HG02840 (cell line): ENCODE results near the gene C2orf42.
"Not testable (repeated sequence)": the region's sequence is repeated elsewhere in the genome, so short reads cannot be mapped to it uniquely, and the experiment has no call there.

Experiments used
- ATAC-seq: cut with Tn5 transposase; IDR thresholded peaks from one replicate; pipeline ENCODE4 v1.9.1; 2021; ENCODE audit warnings: mild to moderate bottlenecking, moderate library complexity, moderate number of reproducible peaks; ENCODE audit not compliant: unreplicated experiment, low FRiP score

C2orf42 gene

DNA sequence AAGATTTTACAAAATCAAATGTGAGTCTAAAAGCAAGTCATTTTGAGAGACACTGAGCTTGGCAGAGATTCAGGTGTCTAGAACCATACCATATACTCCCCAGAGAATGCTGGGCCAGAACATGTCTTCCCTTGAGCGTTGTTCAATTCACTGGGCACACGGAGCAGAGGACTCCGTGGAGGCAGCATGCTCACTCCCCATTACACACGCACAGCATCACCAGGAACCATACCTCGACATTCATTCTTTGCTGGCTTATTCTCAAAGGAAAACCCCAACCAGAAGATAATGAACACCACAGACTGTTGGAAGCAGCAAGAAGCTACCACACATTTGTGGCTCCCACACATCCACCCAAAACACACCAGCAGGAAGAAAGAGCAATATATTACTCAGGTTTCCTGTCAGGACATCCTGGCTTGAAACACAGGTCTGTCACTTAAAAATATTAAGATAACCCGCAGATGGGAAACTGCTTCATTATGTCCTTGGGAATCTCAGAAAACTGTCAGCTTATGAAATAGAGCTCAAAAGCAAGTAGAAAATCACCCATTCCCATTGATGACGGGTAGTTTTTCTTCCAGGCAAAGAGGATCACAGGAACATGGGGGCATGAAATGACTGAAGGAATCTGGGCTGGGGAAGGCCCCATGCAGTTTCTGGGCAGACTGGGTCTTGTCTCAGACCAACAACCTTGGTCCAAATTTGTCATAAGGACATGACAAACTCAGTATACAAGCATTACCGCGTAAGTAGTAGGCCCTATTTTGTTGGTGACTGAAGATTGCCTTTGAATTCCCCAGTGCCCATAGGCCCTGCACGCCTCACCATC, 57.1 kb downstream of the C2orf42 start:
- ATAC-seq = no peak

GRCh38 chr2:70133127-70133452, 57.7 kb downstream of the C2orf42 start:
- no peak for ATAC-seq

DNA sequence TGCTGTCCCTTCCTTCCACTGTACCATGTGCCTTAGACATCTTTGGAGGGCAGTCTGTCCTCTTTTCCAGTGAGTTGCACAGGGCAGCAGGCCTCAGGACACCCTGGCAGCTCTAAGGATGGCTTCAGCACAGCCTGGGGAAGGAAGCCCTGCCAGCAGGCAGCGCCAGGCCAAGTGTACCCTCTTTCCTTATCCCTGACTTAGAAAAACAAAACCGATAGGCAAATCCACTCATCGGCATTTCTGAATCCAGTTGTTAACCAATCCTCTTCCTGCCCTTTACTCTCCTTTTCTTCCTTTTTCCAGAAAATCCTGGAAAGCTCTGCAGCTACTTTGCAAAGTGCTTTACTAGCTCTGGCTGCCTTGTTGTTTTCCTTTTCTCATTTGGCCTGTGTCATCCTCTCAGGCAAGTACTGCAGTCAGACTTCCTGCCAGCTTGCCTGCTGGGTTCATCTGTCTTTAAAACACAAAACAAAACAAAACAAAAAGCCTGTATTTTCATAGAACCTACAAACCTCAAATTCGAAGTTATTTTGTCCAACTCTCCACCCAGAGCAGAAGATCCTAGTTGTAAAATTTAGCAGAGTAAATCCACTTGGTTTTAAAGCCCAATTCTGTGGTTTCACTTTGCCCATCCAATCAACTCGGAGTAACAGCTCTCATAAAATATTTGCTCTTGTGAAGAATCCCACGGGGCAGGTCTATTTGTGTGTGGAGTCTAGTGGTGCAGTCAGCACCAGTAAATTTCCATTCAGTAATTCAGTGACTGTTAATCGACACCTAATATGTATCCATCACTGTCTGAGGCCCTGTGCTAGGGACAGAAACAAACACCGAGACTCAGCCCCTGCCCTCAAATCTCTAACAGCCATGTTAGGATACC, 58.3 kb downstream of the C2orf42 start:
- peak; percentile 54 for ATAC-seq

GRCh38 chr2:70131344-70132143, 59.3 kb downstream of the C2orf42 start:
- not testable (repeated sequence) for ATAC-seq

GRCh38 chr2:70128005-70128404, 62.8 kb downstream of the C2orf42 start:
- no peak for ATAC-seq

DNA sequence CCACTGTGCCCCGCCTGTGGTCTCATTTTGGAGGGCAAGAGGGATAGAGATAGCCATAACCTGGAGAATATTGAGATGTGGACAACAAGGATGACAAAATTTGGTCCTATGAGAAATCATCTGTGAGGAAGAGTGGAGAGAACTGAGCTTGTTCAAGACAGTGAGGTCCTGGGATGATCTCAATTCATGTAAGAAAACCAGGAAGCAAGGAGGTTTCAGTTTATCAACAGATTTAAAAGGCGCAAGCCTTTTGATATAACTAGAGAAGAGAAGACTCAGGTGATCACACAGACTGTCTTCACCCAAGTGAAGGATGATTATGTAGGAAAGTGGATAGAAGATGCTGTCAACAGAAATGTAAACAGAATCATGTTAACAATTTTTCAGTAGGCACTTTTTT, 64.4 kb downstream of the C2orf42 start:
- ATAC-seq = no peak

- no peak for ATAC-seq
Measured at GRCh38 chr2:70125498-70125898, 65.3 kb downstream of the C2orf42 start.

DNA sequence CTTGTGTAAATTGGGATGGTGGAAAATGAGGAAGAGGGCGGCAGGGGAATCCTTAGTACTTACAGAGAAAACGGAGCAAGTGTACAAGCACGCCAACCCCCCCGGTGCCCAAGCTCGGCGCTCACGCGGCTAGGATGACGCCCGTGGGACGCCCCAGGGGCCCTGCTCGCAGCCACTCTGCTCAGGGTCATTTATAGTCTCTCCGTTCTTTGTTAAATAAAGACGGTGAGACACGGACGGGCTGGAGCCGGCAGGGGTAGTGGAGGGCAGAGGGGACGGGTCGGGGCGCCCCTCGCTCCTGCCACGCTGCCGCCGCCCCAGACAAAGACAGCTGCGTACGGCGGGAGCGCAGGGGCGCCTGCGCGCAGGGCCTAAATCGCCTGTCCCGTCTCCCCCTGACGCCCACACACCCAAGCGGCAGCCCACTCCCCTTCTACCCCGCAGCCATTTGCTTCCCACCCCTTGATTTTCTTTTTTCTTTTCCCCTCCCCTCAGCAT, 65.8 kb downstream of the C2orf42 start:
- ATAC-seq = no peak

DNA sequence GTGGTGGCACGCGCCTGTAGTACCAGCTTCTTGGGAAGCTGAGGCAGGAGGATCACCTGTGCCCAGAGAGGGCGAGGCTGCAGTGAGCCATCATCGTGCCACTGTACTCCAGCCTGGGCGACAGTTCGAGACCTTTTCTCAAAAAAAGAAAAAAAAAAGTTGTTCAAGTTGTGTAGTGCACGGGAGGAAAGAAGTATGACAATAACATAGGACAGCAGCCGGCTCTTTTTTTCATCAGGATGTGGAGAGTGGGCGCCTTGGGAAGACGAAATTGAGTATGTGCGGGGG, 67.0 kb downstream of the C2orf42 start:
- no peak for ATAC-seq

DNA sequence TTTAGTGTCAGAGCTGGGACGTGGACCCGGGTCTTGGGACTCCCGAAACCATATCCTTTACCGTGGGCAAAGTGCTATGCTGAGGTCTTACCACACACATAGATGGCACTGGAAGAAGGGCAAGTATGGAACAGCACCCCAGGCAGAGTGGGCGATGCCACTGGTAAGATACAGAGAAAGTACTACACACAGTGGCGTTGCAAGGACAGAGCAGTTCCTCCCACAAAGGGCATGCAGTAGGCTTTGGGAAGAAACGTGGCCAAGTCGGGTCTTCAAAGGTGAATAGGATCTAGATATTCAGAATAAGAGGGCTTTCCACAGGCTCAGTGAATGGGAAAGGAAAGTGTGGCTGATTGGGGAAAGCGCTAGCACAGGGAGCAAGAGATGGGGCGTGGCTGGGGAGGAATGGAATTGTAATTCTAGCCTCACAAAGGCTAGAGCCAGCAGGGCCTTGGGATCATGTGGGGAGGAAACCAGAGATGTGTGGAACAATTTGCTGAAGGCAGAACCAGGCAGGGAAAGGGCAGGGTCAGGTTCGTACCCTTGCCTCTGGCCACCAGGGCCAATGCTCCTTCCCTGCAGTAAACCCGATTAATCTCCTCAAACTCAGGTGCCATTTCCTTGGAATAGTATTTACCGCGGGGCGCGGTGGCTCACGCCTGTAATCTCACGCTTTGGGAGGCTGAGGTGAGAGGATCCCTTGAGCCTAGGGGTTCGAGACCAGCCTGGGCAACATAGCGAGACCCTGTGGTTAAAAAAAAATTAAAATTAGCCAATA, 67.6 kb downstream of the C2orf42 start:
- ATAC-seq = no peak

DNA sequence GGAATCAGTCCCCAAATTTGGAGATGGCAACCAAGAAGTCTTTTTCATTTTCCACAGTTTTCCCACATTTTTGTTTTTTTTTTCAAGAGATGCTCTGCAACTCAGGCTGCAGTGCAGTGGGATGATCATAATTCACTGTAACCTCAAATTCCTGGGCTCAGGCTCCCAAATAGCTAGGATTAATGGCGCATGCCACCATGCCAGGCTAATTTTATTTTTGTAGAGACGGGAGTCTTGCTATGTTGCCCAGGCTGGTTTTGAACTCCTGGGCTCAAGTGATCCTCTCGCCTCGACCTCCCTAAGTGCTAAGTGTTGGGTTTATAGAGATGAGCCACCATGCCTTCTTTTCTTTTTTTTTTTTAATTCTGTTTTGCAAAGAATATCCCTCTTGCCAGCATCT, 68.3 kb downstream of the C2orf42 start:
- no peak for ATAC-seq

DNA sequence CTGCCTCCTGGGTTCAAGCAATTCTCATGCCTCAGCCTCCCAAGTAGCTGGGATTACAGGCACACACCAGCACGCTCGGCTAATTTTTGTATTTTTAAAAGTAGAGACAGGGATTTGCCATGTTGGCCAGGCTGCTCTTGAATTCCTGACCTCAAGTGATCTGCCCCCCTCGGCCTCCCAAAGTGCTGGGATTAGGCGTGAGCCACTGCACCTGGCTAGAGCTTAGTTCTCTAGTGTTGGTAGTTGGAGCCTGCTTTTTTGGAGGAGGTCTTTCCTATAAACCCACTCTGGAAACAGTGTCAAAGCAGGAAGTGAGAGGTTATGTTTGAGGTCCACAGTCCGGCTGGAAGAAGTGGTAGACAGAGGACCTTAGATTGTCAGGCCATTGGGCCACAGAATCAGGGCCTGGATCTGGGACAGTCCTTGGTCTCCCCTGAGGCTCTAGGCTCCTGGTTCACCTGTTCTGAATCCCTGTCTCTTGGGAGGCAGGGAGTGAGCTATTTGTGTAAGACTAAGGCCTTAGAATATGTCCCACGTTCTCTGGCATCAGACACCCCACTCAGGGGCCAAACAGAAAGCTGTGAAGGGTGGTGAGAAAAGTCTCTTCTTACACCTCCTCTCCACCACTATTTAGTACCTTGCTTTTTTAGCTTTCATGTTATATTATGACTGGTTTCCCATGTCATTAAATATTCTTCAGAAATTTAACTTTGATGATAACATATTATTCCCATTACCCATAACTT, 69.0 kb downstream of the C2orf42 start:
- ATAC-seq = no peak

- ATAC-seq = no peak
Measured at GRCh38 chr2:70118798-70119454, 71.9 kb downstream of the C2orf42 start.

GRCh38 chr2:70116936-70117552, 73.8 kb downstream of the C2orf42 start:
- ATAC-seq = no peak

DNA sequence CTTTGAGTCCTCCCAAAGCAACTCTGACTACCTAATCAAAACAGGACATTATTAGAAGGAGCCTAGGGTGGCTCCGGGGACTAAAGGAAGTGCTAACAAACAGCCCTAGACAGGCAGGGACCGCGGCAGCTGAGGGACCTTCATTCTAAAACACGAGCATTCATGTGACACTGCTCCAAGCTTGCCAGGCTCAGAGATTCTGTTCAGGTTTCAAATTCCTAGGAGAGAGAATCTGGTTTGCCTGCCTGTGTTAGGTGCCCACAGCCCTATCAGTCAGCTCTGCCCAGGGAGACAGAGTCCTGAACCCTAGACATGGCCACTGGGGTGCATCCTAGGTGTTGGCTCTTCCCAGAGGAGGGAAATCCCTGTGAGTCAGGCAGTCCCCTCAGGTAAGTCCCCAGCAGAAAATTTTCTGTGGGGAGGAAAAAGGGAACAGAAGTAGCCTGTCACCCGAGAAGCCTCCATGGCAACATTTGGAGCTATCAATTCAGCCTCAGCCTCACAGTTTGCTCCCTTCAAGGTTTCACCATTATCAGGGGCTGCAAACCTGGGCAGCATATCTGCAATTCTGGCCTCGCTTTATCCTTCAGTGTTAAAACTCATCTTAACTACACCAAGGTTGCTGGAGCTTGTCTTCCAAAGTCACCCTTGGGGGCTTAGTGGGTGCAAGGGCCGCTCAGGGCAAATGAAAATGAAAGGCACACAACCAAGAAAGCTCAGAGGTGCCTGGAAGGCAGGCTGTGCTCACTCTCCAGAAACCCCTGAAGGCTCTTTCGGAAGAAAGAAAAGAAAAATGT, 75.0 kb downstream of the C2orf42 start:
- no peak for ATAC-seq

GRCh38 chr2:70113359-70114070, 77.3 kb downstream of the C2orf42 start:
- no peak for ATAC-seq
